HCT116 (cell line): ENCODE data around the gene PPP1R1C. TPM values are rescaled to one million over a fixed set of nuclear protein-coding genes. Genes with fewer than 3 reads are reported as not detected.

ENCODE experiments used
- ATAC-seq: fragments of 200-7000 bp; cut with Tn5 transposase; 2 replicates; pipeline ENCODE4 v1.9.1; 2020; ENCODE audit warnings: mild to moderate bottlenecking, moderate library complexity
- BruUV-seq: library from RNA; stranded (reverse); fragments of 400-500 nt; replicated peaks from 2 replicates; lab custom pipeline; 2021; lab: Mats Ljungman, UMichigan
- CTCF ChIA-PET: fragments of 300-600 bp; sonication (Branson Sonifier 250); formaldehyde crosslinking; loops from one replicate; lab custom pipeline; 2021; ENCODE audit warnings: antibody characterized with exemption; lab: Charles Lee
- POLR2A ChIA-PET: fragments of 300-600, 350-600 bp; sonication (Branson Sonifier 250); formaldehyde crosslinking; loops from one replicate; lab custom pipeline; 2021; ENCODE audit warnings: antibody characterized with exemption; lab: Charles Lee
- RAD21 ChIA-PET, 2 experiments: fragments of 300-600 bp; sonication (Branson Sonifier 250); formaldehyde crosslinking; loops; one replicate each; lab custom pipeline; 2023; ENCODE audit warnings: low total read pairs in 2 of 2; ENCODE audit not compliant: uncharacterized antibody in 2 of 2, unreplicated experiment in 2 of 2, low non-redundant PET in 1 of 2; lab: Charles Lee
- DNase-seq: peaks from one replicate; pipeline ENCODE4 v3.0.0-alpha.2; 2010; ENCODE audit warnings: low read depth, low spot score
- H2AFZ ChIP-seq: fragments of 200-600 bp; shearing (Covaris generic), sonication (generic); 2 replicates; pipeline ENCODE4 v1.6.1; 2017; ENCODE audit warnings: low read depth, mixed run types, mixed read lengths, antibody characterized with exemption, low read length; ENCODE audit not compliant: poor library complexity, severe bottlenecking
- H3K27ac ChIP-seq: 2 replicates; pipeline ENCODE4 v1.5.1; 2012; ENCODE audit warnings: low read depth, low read length
- H3K27me3 ChIP-seq: fragments of 200-600 bp; sonication (generic); 2 replicates; pipeline ENCODE4 v1.6.1; 2016; ENCODE audit warnings: mixed run types, low read length, mixed read lengths; ENCODE audit not compliant: insufficient read depth
- H3K36me3 ChIP-seq, 2 experiments: fragments of 200-500 bp in 1 of 2; fragments of 200-600 bp in 1 of 2; sonication (Bioruptor generic) in 1 of 2; sonication (generic) in 1 of 2; 2 replicates each; pipeline versions ENCODE4 v1.5.1 to v1.6.1; 2014 to 2016; ENCODE audit warnings: low read length in 2 of 2, inconsistent platforms in 1 of 2, mixed read lengths in 1 of 2, mixed run types in 1 of 2; ENCODE audit not compliant: insufficient read depth in 2 of 2, control insufficient read depth in 1 of 2
- H3K4me1 ChIP-seq, 2 experiments: fragments of 200-600 bp in 1 of 2; sonication (generic) in 1 of 2; 2 replicates each; pipeline versions ENCODE4 v1.5.1 to v1.6.1; 2012 to 2017; ENCODE audit warnings: low read length in 2 of 2, inconsistent platforms in 1 of 2, mild to moderate bottlenecking in 1 of 2, mixed read lengths in 1 of 2, mixed run types in 1 of 2, moderate library complexity in 1 of 2; ENCODE audit not compliant: insufficient read depth in 2 of 2, control insufficient read depth in 1 of 2
- H3K4me2 ChIP-seq: fragments of 200-600 bp; sonication (generic); 2 replicates; pipeline ENCODE4 v1.6.1; 2017; ENCODE audit warnings: mixed run types, low read length, mixed read lengths
- H3K4me3 ChIP-seq, 2 experiments: fragments of 200-600 bp in 1 of 2; sonication (generic) in 1 of 2; replicated peaks in 1 of 2; 2 replicates each; pipeline ENCODE4 v1.5.1; 2011 to 2016; ENCODE audit warnings: low read length in 2 of 2, control low read depth in 1 of 2, low read depth in 1 of 2, mild to moderate bottlenecking in 1 of 2, mixed read lengths in 1 of 2, mixed run types in 1 of 2
- H3K79me2 ChIP-seq: fragments of 200-600 bp; sonication (generic); 2 replicates; pipeline ENCODE4 v1.6.1; 2017; ENCODE audit warnings: mild to moderate bottlenecking, mixed run types, low read length, moderate library complexity, mixed read lengths; ENCODE audit not compliant: insufficient read depth
- H3K9ac ChIP-seq: fragments of 200-600 bp; sonication (generic); 2 replicates; pipeline ENCODE4 v1.6.1; 2016; ENCODE audit warnings: low read length, mixed read lengths
- H3K9me2 ChIP-seq: fragments of 200-600 bp; sonication (generic), shearing (Covaris generic); 2 replicates; pipeline ENCODE4 v1.6.1; 2017; ENCODE audit warnings: mixed run types, mild to moderate bottlenecking, moderate library complexity; ENCODE audit not compliant: insufficient read depth
- H3K9me3 ChIP-seq, 2 experiments: fragments of 200-500 bp in 1 of 2; fragments of 200-600 bp in 1 of 2; sonication (Bioruptor generic) in 1 of 2; sonication (generic) in 1 of 2; 2 replicates each; pipeline ENCODE4 v1.6.1; 2014 to 2017; ENCODE audit warnings: low read length in 2 of 2, mixed read lengths in 2 of 2, inconsistent platforms in 1 of 2, low read depth in 1 of 2, mild to moderate bottlenecking in 1 of 2, mixed run types in 1 of 2, moderate library complexity in 1 of 2; ENCODE audit not compliant: control insufficient read depth in 1 of 2, insufficient read depth in 1 of 2
- H4K20me1 ChIP-seq: fragments of 200-600 bp; sonication (generic), shearing (Covaris generic); 2 replicates; pipeline ENCODE4 v1.6.1; 2017; ENCODE audit warnings: mixed run types, mild to moderate bottlenecking, moderate library complexity; ENCODE audit not compliant: insufficient read depth
- ATF3 ChIP-seq: IDR thresholded peaks from 2 replicates; pipeline ENCODE4 v1.6.1; 2012
- CBX3 ChIP-seq: IDR thresholded peaks from 2 replicates; pipeline ENCODE4 v1.6.1; 2012; ENCODE audit warnings: low read depth
- CEBPB ChIP-seq: IDR thresholded peaks from 2 replicates; pipeline ENCODE4 v1.6.1; 2012; ENCODE audit warnings: low read depth
- CTCF ChIP-seq, 3 experiments: fragments of 200-600 bp in 1 of 3; sonication (generic) in 1 of 3; IDR thresholded peaks in 2 of 3; conservative IDR thresholded peaks in 1 of 3; 2 replicates each; pipeline ENCODE4 v1.5.1; 2012 to 2017; ENCODE audit warnings: low read depth in 2 of 3, low read length in 2 of 3, antibody characterized with exemption in 1 of 3, borderline replicate concordance in 1 of 3, control low read depth in 1 of 3, mild to moderate bottlenecking in 1 of 3, mixed read lengths in 1 of 3, mixed run types in 1 of 3, moderate library complexity in 1 of 3; ENCODE audit not compliant: insufficient read depth in 1 of 3
- ELF1 ChIP-seq: IDR thresholded peaks from 2 replicates; pipeline ENCODE4 v1.6.1; 2012; ENCODE audit warnings: low read depth, borderline replicate concordance
- EZH2 ChIP-seq: fragments of 200-600 bp; sonication (generic); IDR thresholded peaks from 2 replicates; pipeline ENCODE4 v1.6.1; 2017; ENCODE audit warnings: antibody characterized with exemption, mixed run types
- FOSL1 ChIP-seq: IDR thresholded peaks from 2 replicates; pipeline ENCODE4 v1.6.1; 2012; ENCODE audit warnings: low read depth
- JUND ChIP-seq: IDR thresholded peaks from 2 replicates; pipeline ENCODE4 v1.6.1; 2012
- MAX ChIP-seq: IDR thresholded peaks from 2 replicates; pipeline ENCODE4 v1.6.1; 2012
- POLR2A ChIP-seq: IDR thresholded peaks from 2 replicates; pipeline ENCODE4 v1.7.0; 2011; ENCODE audit warnings: borderline replicate concordance; ENCODE audit not compliant: insufficient read depth, insufficient read length; ENCODE audit errors: extremely low read depth
- POLR2AphosphoS5 ChIP-seq: IDR thresholded peaks from 2 replicates; pipeline ENCODE4 v1.6.1; 2011; ENCODE audit warnings: mild to moderate bottlenecking, low read depth, low read length, moderate library complexity
- RAD21 ChIP-seq: IDR thresholded peaks from 2 replicates; pipeline ENCODE4 v1.6.1; 2012; ENCODE audit warnings: low read depth, mild to moderate bottlenecking
- REST ChIP-seq: IDR thresholded peaks from 2 replicates; pipeline ENCODE4 v1.6.1; 2012; ENCODE audit warnings: low read depth
- SIN3A ChIP-seq: IDR thresholded peaks from 2 replicates; pipeline ENCODE4 v1.6.1; 2012; ENCODE audit warnings: low read depth
- SRF ChIP-seq: IDR thresholded peaks from 2 replicates; pipeline ENCODE4 v1.6.1; 2012; ENCODE audit warnings: low read depth
- YY1 ChIP-seq: IDR thresholded peaks from 2 replicates; pipeline ENCODE4 v1.6.1; 2011; ENCODE audit warnings: low read length, low read depth, moderate library complexity, mild to moderate bottlenecking; ENCODE audit not compliant: insufficient replicate concordance; ENCODE audit errors: extremely low read depth
- ZBTB33 ChIP-seq: IDR thresholded peaks from 2 replicates; pipeline ENCODE4 v1.6.1; 2011; ENCODE audit warnings: mild to moderate bottlenecking, low read length, moderate library complexity; ENCODE audit not compliant: insufficient replicate concordance; ENCODE audit errors: extremely low read depth
- ZFX ChIP-seq: fragments of 450-650 bp; IDR thresholded peaks from 2 replicates; pipeline ENCODE4 v1.6.1; 2017
- ZNF274 ChIP-seq: fragments of 200-500 bp; sonication (Bioruptor generic); IDR thresholded peaks from 2 replicates; pipeline ENCODE4 v1.6.1; 2014; ENCODE audit warnings: mild to moderate bottlenecking, low read depth, low read length, inconsistent platforms
- intact Hi-C: fragments of 100-400 bp; cut with micrococcal nuclease; formaldehyde crosslinking; loops from 2 replicates; pipeline ENCODE4 v1.10.0; 2022
- total RNA-seq: library from RNA; stranded (reverse); gene quantifications from one replicate; pipeline ENCODE4 v1.2.1, GENCODE V29; 2021; ENCODE audit not compliant: unreplicated experiment

PPP1R1C gene
- total RNA-seq, 1 experiment from 2014 or later, result 17.8 TPM

- intact Hi-C loops, result no loop called here
- no peak overlapping the region for H2AFZ ChIP-seq
- no peaks in the 10 kb centered on the region for H4K20me1 ChIP-seq
- TF ChIP-seq EZH2 (no peak), YY1 (no peak), SRF (no peak), REST (no peak), ZFX (no peak), JUND (no peak), MAX (no peak), CTCF (IDR thresholded peaks at IDR 0.05 in 2 of 3, conservative IDR thresholded peaks at IDR 0.05 in 1 of 3; ENCODE audit: borderline replicate concordance in 1 of 3, insufficient read depth in 1 of 3, low read depth in 2 of 3, low read length in 2 of 3) (no peak), SIN3A (no peak), ZBTB33 (no peak), FOSL1 (no peak), POLR2A (no peak), CBX3 (no peak), ATF3 (no peak), ELF1 (no peak), RAD21 (no peak), POLR2AphosphoS5 (no peak), ZNF274 (no peak), CEBPB (no peak)
- peaks cover 0 to 7% of the 10 kb centered on the region in 2 experiments; a peak in 1 of 4 replicates for H3K36me3 ChIP-seq
- POLR2A ChIA-PET, result no interaction called here
- H3K9ac ChIP-seq, result no peak overlapping the region
- CTCF ChIA-PET, result no interaction called here
- peaks cover 6 to 10% of the 10 kb centered on the region in 2 experiments; a peak in 3 of 4 replicates for H3K4me1 ChIP-seq
- H3K27ac ChIP-seq, result no peak overlapping the region
- H3K4me2 ChIP-seq, result no peak overlapping the region
- RAD21 ChIA-PET, result no interaction called here
- H3K9me3 ChIP-seq, result no peaks in the 10 kb centered on the region
- H3K79me2 ChIP-seq, result no peaks in the 10 kb centered on the region
- H3K4me3 ChIP-seq, result no peak overlapping the region
- BruUV-seq, result no TSS peak
- H3K9me2 ChIP-seq, result no peaks in the 10 kb centered on the region
- H3K27me3 ChIP-seq, result no peaks in the 10 kb centered on the region
- no peak for ATAC-seq
- DNase-seq, result no peak
These were observed 47.8 kb downstream of the PPP1R1C start for GRCh38 chr2:182033449-182033848.
